Transverse colon (tissue), 4 donors: ENCODE results near the gene S100PBP.

Experiments used
- EP300 ChIP-seq: sonication (generic); formaldehyde crosslinking; IDR thresholded peaks from one replicate; pipeline ENCODE4 v1.6.1; 2017; ENCODE audit warnings: antibody characterized with exemption, low read depth
- POLR2A ChIP-seq: fragments of 450-650 bp; IDR thresholded peaks from one replicate; pipeline ENCODE4 v1.6.1; 2016; ENCODE audit warnings: antibody characterized with exemption, mild to moderate bottlenecking, moderate library complexity
- POLR2AphosphoS5 ChIP-seq, 3 donors: sonication (generic); formaldehyde crosslinking; IDR thresholded peaks; one replicate each; pipeline ENCODE4 v1.6.1; 2016; ENCODE audit warnings: antibody characterized with exemption in 3 of 3
- TF ChIP-seq, protein P1 (sequence below), 5 experiments: fragments of 200-600 bp in 3 of 5; fragments of 450-650 bp in 2 of 5; sonication (generic) in 3 of 5; IDR thresholded peaks; 1 replicate in 2 of 5; 2 replicates in 3 of 5; pipeline ENCODE4 v1.5.1; 2016 to 2017; ENCODE audit warnings: antibody characterized with exemption in 5 of 5, inconsistent platforms in 3 of 5, mild to moderate bottlenecking in 2 of 5, moderate library complexity in 1 of 5

DNA sequence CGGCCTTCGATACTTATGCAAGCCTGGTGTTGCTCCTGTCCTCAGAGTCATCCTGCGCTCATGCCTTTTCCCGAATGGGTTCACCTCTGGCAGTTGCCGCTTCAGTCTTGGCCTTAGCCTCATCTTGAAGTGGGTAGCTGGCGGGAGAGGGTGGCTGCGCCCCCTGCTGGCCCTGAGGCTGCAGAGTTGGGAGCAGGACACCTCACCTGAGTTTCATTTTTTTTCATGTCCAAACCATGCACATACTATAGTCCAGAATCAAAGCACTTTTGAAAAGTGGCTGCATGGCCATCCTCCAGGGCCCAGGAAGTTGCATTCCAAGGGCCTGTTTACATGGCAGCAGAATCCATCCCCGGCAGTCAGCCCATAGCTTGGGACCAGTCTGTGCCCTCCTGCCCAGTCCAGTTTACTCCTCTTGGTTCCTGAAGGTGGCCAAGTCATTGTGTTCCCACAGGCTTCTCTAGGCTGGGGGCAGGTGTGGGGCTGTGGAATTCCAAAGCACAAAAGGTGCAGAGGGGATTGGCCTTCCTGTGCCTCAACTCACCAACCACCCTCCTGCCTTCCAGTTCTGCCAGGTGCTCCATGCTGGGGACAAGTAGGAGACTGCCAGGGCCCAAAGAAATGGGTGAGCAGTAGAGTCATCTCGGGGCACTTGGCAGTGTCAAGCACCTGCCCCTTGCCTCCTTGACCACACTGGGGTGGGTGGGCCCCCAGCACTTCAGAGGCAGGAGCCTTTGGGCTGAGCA, 44.3 kb upstream of the S100PBP start:
- TF ChIP-seq, protein P1, sequence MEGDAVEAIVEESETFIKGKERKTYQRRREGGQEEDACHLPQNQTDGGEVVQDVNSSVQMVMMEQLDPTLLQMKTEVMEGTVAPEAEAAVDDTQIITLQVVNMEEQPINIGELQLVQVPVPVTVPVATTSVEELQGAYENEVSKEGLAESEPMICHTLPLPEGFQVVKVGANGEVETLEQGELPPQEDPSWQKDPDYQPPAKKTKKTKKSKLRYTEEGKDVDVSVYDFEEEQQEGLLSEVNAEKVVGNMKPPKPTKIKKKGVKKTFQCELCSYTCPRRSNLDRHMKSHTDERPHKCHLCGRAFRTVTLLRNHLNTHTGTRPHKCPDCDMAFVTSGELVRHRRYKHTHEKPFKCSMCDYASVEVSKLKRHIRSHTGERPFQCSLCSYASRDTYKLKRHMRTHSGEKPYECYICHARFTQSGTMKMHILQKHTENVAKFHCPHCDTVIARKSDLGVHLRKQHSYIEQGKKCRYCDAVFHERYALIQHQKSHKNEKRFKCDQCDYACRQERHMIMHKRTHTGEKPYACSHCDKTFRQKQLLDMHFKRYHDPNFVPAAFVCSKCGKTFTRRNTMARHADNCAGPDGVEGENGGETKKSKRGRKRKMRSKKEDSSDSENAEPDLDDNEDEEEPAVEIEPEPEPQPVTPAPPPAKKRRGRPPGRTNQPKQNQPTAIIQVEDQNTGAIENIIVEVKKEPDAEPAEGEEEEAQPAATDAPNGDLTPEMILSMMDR (IDR thresholded peaks at IDR 0.05): peak; percentile 90 to 97 (median 95)
- TF ChIP-seq POLR2A (no peak), EP300 (no peak), POLR2AphosphoS5 (IDR thresholded peaks at IDR 0.05) (peak in 2 of 3 donors; percentile 32 to 34)
